NCI-H510A treated with DMSO at 0.1 percent for 48 hours (cell line): ENCODE data around the gene ALKBH4.
A peak's percentile ranks its signal among the peaks of the same experiment; 100 is the strongest.
"Not testable (repeated sequence)": the region's sequence is repeated elsewhere in the genome, so short reads cannot be mapped to it uniquely, and the experiment has no call there.

Experiments
- DNase-seq: peaks from one replicate; lab custom pipeline; 2025; lab: John Stamatoyannopoulos, UW

The ALKBH4 gene

DNA sequence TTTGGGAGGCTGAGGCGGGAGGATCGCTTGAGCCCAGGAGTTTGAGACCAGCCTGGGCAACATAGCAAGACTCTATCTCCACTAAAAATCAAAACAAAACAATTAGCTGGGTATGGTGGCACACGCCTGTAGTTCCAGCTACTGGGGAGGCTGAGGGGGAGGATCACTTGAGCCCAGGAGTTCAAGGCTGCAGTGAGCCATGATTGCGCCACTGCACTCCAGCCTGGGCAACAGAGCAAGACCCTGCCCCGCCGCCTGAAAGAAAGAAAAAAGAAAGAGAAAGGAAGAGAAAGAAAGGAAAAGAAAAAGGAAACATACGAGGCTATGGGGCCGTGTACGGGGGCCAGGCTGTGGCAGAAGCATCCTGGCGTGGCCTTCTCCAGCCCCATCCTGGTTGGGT lies 9.7 kb downstream of the ALKBH4 start:
- DNase-seq: not testable (repeated sequence)

DNA sequence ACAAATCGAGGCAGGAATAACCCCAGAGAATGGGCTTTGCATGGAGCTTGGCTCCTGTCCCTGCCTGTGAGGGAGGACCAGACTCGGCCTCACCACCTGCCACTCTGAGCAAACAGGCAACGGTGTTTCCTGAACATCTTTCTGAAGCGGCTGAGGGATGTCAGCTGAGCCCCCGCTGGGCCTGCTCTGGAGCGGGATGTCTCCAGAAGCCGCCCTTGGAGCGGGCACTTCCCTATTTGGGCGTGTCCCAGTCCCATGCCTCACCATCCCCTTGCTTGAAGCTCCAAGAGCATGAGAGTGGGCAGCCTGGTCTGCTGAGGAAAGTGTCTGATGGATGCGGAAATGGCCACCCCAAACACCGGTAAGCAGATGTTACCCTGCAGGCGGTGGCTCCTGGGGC lies 10.2 kb downstream of the ALKBH4 start:
- DNase-seq: no peak

DNA sequence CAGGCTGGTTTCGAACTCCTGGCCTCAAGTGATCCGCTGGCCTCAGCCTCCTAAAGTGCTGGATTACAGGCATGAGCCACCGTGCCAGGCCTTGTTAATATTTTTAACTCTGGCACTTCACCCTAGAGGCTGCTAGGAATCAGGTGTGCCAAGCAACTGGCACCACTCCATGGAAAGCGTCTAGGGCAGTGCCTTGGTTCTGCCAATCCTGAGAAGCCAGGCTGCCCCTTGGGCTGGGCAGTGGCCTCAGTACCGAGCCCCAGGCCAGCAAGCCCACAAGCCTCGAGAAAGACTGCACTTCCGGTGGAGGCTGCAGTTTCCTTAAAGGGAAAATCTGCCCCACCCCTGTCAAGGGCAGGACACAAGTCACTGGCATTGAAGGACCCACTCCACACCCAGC lies 11.3 kb downstream of the ALKBH4 start:
- peak; percentile 10 for DNase-seq

DNA sequence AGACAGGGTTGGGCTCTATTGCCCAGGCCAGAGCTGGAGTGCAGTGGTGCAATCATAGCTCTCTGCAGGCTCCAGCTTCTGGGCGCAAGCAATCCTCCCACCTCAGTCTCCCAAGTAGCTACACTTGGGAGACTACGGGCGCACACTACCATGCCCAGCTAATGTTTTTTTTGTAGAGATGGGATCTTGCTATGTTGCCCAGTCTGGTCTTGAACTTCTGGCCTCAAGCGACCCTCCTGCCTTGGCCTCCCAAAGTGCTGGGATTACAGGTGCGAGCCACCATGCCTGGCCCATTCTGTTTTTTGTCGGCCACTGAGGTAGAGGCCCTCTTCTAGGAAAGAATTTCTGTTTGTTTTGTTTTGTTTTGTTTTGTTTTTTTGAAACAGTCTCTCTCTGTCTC lies 12.2 kb downstream of the ALKBH4 start:
- no peak for DNase-seq

DNA sequence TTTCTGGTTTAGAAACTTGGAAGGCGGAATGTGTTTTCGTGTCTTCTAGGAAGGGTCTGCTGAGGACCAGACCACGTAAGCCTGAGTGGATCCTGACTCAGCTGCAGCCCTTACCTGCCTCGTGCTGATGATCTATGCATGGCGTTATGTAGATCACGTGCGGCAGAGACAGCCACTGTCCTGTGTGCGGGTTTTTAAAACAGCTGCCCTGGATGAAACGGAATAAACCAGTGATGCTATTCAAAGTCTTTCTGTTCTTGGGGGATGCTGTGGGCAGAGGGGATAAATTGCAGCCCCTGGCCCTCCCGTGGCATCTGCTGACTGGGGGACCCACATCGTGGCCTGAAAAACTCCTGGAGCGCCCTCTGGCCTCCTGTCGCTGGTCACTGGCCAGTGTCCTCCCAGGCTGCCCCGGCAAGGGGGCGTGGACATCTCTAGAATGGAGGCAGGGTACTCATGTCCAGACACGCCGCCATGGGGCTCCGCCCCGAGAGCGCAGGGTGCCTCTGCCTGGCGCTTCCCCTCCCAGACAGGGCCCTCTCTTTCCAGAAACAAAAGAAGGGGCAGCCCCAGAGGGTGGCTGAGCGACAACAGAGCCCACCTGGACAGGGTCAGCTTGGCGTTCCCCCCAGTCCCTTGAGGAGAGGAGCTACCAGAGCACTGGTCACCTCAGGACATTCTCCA lies 13.2 kb downstream of the ALKBH4 start:
- DNase-seq: no peak

DNA sequence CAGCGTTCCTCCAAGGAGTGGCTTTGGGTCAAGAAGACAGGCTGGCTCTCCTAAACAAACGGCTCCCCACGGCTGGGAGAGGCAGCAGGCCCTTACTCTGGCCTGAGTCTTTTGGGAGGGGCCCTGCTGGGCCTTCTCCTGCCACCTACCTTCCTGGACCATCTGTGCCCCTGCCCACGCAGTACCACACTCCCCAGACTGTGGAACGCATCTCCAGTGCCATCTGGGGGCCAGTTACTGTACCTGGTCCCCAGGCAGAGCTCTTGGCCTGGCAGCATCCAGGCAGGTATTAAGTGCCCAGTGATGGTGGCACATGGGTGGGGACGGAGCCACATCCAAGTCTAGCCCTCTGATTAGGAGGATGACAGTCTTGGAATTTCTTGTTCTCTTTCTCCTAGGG lies 14.4 kb downstream of the ALKBH4 start:
- no peak for DNase-seq

DNA sequence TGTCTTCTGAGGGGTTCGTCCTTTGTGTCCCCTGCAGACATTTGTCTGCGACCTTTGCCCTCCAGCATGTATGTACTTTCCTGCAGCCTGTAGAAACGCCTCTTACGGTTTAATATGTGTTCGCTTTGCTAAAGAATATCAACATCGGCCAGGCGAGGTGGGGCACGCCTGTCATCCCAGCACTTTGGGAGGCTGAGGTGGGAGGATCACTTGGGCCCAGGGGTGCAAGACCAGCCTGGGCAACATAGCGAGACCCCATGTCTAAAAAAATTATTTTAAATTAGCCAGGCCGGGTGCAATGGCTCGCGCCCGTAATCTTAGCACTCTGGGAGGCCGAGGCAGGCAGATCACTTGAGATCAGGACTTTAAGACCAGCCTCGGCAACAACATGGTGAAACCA lies 15.5 kb downstream of the ALKBH4 start:
- no peak for DNase-seq

DNA sequence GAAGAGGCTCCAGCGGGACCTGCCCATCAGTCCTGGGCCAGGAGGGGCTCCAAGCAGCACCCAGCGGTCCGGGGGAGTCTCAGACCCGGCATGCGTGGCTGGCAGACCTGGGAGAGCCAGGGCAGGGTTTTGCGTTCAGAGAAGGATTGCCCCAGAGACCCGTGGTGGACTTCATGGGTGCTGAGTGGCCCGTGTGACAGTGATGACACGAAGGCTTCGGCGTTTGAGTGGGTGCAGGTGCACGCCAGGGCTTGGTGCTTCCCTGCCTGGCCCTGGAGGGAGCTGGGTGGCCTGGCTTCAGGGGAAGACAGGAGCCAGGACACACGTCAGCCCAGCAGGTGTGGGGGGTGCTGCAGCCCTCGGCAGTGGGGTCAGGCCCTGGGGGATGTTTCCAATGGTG lies 17.4 kb downstream of the ALKBH4 start:
- DNase-seq: no peak

DNA sequence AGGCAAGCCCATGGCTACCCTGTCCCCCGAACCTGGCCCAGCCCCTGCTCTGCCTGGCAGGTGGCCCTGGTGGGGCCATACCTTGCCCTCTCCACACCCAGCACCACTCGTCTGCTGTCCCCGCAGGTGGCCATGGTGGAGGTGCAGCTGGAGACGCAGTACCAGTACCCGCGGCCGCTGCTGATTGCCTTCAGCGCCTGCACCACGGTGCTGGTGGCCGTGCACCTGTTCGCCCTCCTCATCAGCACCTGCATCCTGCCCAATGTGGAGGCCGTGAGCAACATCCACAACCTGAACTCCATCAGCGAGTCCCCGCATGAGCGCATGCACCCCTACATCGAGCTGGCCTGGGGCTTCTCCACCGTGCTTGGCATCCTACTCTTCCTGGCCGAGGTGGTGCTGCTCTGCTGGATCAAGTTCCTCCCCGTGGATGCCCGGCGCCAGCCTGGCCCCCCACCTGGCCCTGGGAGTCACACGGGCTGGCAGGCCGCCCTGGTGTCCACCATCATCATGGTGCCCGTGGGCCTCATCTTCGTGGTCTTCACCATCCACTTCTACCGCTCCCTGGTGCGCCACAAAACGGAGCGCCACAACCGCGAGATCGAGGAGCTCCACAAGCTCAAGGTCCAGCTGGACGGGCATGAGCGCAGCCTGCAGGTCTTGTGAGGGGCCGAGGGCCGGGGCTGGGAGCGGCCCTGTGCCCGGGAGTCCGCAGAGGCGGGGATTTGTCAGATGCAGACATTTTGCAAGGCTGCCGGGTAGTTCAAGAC lies 18.1 kb downstream of the ALKBH4 start:
- no peak for DNase-seq

DNA sequence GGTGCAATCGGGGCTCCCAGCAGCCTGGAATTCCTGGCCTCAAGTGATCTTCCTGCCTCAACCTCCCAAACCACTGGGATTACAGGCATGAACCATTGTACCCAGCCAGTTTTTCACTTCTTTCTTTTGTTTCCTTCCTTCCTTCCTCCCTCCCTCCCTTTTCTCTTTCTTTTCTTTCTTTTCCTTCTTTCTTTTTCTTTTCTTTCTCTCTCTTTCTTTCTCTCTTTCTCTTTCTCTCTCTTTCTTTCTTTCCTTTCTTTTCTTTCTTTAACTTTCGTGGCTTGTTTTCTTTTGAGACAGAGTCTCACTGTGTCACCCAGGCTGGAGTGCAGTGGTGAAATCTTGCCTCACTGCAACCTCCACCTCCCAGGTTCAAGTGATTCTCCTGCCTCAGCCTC lies 19.0 kb downstream of the ALKBH4 start:
- no peak for DNase-seq

DNA sequence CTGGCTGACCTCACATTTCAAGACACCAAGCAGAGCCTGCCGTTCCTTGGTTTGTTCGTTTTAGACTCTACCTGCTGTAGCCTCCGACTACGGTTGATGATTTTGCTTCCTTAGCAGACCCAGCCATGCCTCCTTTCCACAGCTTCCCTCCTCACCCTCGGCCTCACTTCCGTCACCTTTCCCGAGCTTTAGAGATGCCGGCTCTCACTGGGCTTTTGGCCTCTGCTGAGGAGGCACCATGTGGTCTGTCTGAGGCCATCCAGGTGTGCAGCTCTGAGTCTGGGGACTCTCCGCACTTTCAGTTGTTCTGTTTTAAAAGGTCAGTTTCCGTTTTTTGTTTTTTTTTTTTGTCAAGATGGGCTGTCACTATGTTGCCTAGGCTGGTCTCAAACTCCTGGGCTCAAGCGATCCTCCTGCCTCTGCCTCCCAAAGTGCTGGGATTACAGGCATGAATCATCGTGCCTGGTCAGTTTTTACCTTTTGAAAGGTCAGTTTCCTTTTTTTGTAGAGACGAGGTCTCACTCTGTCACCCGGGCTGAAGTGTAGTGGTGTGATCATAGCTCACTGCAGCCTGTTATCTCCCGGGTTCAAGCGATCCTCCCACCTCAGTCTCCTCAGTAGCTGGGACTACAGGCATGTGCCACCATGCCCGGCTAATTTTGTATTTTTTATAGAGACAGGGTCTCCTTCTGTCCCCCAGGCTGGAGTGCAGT lies 19.5 kb downstream of the ALKBH4 start:
- no peak for DNase-seq

DNA sequence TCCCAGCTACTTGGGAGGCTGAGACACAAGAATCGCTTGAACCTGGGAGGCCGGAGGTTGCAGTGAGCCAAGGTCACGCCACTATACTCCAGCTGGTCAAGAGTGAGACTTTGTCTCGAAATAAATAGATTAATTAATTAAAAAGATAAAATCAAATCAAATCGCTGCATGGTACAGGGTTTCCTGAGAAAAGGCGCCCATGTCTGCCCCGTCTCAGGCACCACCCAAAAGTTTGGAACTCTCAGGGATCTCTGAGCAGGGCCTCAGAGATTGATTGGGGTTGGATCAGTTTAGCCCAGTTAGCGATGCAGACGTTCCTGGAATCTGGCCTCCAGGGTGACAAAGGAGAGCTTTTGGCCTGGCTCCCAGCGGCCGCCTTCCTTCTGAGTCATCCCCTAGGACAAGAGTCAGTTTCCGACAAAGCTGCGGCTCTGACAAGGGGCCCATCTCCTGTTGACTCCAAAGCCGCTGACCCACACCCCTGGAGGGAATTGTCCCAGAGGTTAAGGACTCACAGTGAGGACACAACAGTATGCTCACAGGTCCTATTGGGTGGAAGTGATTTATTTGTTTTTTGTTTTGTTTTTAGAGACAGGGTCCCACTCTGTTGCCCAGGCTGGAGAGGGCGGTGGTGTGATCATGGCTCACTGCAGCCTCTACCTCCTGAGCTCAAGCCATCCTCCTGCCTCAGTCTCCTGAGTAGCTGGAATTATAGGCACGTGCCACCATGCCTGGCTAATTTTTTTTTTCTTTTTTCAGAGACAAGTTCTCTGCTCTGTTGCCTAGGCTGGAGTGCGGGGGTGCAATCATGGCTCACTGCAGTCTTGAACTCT lies 24.5 kb downstream of the ALKBH4 start:
- DNase-seq: no peak

DNA sequence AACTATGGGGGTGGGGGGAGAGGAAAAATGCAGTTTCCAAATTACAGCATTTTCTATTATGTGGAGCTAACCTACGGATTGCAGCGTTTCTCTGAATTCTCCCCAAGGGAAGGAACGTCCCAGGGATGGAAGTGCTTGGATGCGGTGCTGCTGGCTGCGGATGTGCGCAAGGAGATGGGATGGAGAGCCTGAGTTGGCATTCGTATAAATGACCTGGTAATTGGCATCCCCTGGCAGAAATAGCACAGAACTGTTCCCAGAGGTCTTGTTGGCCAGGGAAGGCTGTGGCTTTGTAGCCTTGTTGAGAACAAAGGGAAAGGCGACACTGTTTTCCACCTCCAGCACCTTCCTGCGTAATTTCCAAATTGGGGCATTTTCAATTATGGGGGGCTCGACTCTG lies 28.5 kb downstream of the ALKBH4 start:
- no peak for DNase-seq

DNA sequence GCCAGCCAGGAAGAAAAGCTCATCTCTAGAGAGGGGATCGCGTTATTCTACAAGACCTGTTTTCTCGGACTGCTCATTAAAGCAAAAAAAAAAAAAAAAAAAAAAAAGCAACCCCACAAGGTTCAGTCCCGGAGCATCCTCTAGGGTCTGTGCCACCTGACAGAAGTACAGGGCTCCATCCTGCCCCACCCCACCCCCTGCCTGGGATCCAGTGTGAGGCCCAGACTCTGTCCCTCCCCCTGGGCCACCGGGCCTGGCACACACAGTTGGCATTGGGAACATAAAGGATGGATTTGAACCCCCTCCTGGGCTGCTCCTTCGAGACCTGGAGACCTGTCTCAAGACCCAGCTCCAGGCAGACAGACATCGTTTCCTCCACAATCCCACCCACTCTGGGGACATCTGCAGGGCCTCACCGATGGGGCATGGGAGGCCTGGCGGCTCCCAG lies 30.6 kb downstream of the ALKBH4 start:
- DNase-seq: no peak

DNA sequence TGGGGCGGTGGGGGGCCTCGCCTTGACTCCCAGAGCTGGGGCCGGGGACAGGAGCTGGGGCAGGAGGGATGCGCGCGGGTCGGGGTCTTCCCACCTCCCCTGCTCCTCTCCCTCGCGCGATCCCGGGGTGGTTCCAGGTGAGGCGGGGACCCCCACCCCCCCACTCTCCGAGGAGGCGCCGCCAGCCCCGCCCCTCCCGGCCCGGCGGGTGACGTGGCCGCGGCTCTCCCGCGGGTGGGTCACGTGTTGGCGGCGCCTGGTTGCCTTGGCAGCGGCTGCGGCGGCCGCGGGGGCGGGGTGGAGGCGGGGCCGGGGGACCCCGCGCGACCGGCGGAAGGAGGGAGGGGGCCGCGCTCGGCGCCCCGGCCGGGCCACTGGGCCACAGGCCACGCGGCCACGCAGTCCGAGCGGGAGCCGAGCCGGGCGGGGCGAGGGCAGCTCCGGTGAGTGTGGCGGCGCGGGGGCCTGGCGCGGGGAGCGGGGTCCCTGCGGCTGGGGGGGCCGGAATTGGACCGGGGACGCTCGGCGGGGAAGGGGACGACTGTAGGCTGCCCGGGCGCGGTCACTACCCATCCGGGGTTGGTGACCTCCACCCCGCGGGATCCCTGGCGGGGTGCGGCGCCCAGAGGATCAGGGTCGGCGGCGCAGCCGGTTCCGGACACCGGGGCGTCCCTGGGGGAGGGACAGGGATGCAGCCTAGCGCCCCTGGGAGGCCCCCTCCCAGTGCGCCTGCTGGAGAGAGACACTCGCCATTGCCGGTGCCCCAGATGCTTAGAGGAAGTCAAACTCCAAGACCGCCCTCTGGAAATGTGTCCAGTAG lies 31.2 kb downstream of the ALKBH4 start, which contains the start of gene ORAI2:
Gene ORAI2 (plus strand): TSS at position 357 of the 820 bp plus-strand sequence. CDS start 5,382 bp downstream, outside the sequence.
- DNase-seq: peak; percentile 20

DNA sequence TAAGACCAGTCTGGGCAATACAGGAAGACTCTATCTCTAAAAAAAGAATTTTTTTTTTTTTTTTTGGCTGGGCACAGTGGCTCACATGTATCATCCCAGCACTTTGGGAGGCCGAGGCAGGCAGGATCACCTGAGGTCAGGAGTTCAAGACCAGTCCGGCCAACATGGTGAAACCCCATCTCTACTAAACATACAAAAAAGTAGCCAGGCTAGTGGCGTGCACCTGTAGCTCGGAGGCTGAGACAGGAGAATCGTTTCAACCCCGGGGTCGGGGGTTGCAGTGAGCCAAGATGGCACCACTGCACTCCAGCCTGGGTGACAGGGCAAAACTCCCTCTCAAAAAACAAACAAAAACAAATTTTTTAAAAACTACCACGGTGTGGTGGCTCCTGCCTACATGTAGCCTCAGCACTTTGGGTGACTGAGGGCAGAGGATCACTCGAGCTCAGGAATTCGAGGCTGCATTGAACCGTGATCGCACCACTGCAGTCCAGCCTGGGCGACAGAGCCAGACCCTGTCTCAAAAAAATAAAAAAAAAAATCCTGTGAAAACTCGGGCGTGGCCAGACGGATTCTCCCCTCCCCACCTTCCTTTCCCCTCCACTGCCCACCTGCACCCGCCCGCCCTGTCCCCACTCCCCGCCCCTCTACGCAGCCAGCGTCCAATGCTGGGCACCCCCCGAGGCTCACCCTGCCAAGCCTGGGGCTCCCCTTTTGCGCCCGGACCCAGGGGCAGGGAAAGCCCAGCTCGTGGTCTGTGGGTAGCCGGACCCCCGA lies 32.0 kb downstream of the ALKBH4 start:
- DNase-seq: no peak

DNA sequence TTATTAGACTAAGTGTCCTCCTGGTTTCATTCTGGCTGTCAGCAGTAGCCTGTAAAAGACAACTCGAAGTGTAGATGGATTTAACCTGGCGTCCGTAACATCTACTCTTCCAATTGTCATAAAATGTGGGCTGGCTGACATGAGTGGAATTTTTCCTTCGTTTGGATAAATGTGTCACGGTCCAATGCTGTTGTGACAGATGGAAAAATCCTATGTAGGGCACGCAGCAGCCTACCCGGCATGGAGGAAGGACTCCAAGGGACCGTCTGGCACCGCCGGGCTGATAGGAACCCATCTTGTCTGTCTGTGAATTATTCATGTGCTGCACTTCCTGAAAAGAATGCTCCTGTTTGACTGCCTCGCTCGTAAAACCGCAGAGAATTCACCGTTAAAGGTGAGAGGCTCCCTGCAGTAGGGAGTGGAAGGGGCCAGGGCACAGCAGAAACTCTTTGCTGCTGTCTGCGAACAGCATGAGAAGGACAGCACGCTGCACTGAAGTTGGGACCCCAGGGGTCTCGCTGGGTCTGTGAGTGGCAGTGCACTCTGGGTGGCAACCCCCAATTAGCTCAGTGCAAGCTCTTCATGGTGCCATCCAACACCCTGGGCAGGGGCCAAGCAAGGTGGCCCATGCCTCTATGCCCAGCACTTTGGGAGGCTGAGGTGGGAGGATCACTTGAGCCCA lies 32.9 kb downstream of the ALKBH4 start:
- peak; percentile 41 for DNase-seq

DNA sequence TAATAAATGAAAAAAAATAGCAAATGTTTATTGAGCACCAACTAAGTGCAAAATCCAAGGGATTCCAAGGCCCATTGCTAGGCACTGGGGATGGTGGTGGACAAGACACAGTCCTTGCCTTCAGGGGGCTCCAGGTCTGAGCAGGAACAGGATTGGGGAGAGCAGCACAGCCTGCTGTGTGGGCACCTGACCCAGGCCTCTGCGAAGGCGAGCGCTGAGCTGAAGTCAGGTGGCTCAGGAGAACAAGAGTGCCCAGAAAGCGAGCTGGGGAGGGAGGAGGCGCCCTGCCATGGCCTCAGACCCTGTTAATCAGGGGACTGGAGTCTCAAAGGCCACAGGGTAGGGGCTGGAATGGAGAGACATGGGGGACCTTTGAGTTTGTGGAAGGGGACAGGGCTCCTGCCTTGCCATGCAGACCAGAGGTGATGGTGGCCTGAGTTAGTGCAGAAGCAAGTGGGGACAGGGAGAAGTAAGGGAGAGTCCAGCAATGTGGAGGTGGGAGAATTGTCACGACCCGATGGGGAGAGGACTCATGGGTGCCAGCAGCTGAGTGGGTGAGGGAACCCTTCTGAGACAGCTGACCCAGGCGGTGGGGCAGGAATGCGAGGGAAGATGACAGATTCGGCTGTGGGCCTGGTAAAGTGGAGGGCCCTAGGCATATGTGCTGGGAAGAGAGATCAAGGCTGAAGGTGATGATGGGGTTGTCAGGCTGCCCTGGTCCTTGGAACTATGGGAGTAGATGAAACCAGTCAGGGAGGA lies 35.3 kb downstream of the ALKBH4 start:
- DNase-seq: no peak

DNA sequence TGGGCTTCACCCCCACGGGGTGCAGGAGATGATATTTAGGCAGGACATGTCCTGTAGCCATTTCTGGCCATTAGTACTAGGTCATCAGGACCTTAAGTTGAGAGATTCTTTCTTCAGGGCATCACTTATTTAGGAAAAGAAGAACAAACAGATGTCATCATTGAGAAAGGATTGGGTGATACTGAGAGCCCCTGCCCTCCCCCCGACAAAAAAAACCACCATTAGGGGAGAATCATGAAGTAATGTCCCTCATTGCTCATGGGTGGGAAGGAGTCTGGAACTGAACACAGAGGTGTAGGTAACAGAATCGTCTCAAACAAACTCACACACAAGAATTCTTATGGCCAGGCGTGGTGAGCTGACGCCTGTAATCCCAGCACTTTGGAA lies 37.7 kb downstream of the ALKBH4 start:
- DNase-seq: no peak
